HepG2 (cell line): Measurements from ENCODE around the gene ADAMTS2. TPM values are rescaled to one million over a fixed set of nuclear protein-coding genes. Genes with fewer than 3 reads are reported as not detected.

ENCODE experiments used
- ATAC-seq: fragments of 200-7000 bp; cut with Tn5 transposase; 3 replicates; pipeline ENCODE4 v1.9.1; 2020; ENCODE audit warnings: mild to moderate bottlenecking, moderate library complexity
- BruUV-seq: library from RNA; stranded (reverse); fragments of 400-500 nt; replicated peaks from 2 replicates; lab custom pipeline; 2021; lab: Mats Ljungman, UMichigan
- CTCF ChIA-PET: fragments of 300-600 bp; formaldehyde crosslinking; extraction: SDS; loops from one replicate; lab custom pipeline; 2021; ENCODE audit warnings: low total read pairs, inconsistent platforms, low intra/inter-chr PET ratio; lab: Yijun Ruan, JAX
- POLR2A ChIA-PET: fragments of 350-600 bp; sonication (Branson Sonifier 250); formaldehyde crosslinking; loops from one replicate; lab custom pipeline; 2020; ENCODE audit warnings: antibody characterized with exemption, inconsistent platforms; lab: Yijun Ruan, JAX
- DNase-seq: peaks from one replicate; pipeline ENCODE4 v3.0.0-alpha.2; 2015; ENCODE audit warnings: low spot score
- FAIRE-seq: peaks from 3 replicates; lab custom pipeline; 2011; peaks lifted over from hg19 to GRCh38; lab: Jason Lieb, UNC
- H2AFZ ChIP-seq: one replicate; pipeline ENCODE4 v1.6.1; 2011; ENCODE audit warnings: low read length, inconsistent platforms
- H3K27ac ChIP-seq: fragments of 300-600 bp; 3 replicates; pipeline ENCODE4 v1.8.0; 2011; ENCODE audit warnings: mixed run types, mild to moderate bottlenecking, mixed read lengths, low read length, inconsistent platforms; ENCODE audit not compliant: insufficient read depth; ENCODE audit errors: extremely low read length
- H3K27me3 ChIP-seq, 2 experiments: fragments of 200-600 bp in 1 of 2; 2 replicates in 1 of 2; 3 replicates in 1 of 2; pipeline versions ENCODE4 v1.6.0 to v1.8.0; 2011; ENCODE audit warnings: low read length in 2 of 2, mild to moderate bottlenecking in 2 of 2, moderate library complexity in 2 of 2, inconsistent platforms in 1 of 2; ENCODE audit not compliant: insufficient read depth in 2 of 2, control insufficient read depth in 1 of 2
- H3K36me3 ChIP-seq, 2 experiments: fragments of 200-600 bp in 1 of 2; replicated peaks in 1 of 2; 2 replicates in 1 of 2; 3 replicates in 1 of 2; pipeline versions ENCODE4 v1.5.1 to v1.8.0; 2011; ENCODE audit warnings: low read length in 2 of 2, inconsistent platforms in 1 of 2; ENCODE audit not compliant: insufficient read depth in 2 of 2, control insufficient read depth in 1 of 2
- H3K4me1 ChIP-seq: 2 replicates; pipeline ENCODE4 v1.5.1; 2012; ENCODE audit warnings: low read length, inconsistent platforms; ENCODE audit not compliant: insufficient read depth
- H3K4me2 ChIP-seq: 2 replicates; pipeline ENCODE4 v1.6.0; 2011; ENCODE audit warnings: low read depth, low read length, inconsistent platforms
- H3K4me3 ChIP-seq, 3 experiments: fragments of 200-600 bp in 1 of 3; sonication (generic), shearing (Covaris generic) in 1 of 3; replicated peaks in 1 of 3; 2 replicates each; pipeline ENCODE4 v1.5.1; 2011 to 2016; ENCODE audit warnings: low read length in 3 of 3, inconsistent platforms in 2 of 3, low read depth in 2 of 3, mild to moderate bottlenecking in 2 of 3, control low read depth in 1 of 3, mixed read lengths in 1 of 3; ENCODE audit not compliant: insufficient read depth in 1 of 3
- H3K79me2 ChIP-seq: one replicate; pipeline ENCODE4 v1.6.1; 2011; ENCODE audit warnings: low read length, inconsistent platforms; ENCODE audit not compliant: insufficient read depth
- H3K9ac ChIP-seq: 2 replicates; pipeline ENCODE4 v1.6.0; 2011; ENCODE audit warnings: mild to moderate bottlenecking, low read depth, low read length, inconsistent platforms; ENCODE audit not compliant: insufficient read depth
- H3K9me3 ChIP-seq: 2 replicates; pipeline ENCODE4 v1.5.1; 2012; ENCODE audit warnings: mild to moderate bottlenecking, low read length
- H4K20me1 ChIP-seq: 2 replicates; pipeline ENCODE4 v1.6.0; 2011; ENCODE audit warnings: inconsistent platforms, mild to moderate bottlenecking, low read length, moderate library complexity; ENCODE audit not compliant: insufficient read depth
- BRF2 ChIP-seq: sonication (generic); formaldehyde crosslinking; IDR thresholded peaks from 2 replicates; pipeline ENCODE4 v1.8.1; 2022; ENCODE audit warnings: mild to moderate bottlenecking, missing genetic modification reagents
- ESRRA ChIP-seq: sonication (generic); formaldehyde crosslinking; IDR thresholded peaks from 2 replicates; pipeline ENCODE4 v1.5.1; 2020; ENCODE audit warnings: mild to moderate bottlenecking, low read depth, missing genetic modification reagents
- HHEX ChIP-seq: IDR thresholded peaks from 2 replicates; pipeline ENCODE4 v1.6.1; 2016; ENCODE audit warnings: control low read depth
- MEIS2 ChIP-seq: sonication (generic); formaldehyde crosslinking; IDR thresholded peaks from 2 replicates; pipeline ENCODE4 v1.9.0; 2021; ENCODE audit warnings: mild to moderate bottlenecking, missing genetic modification reagents
- NFKBIZ ChIP-seq: IDR thresholded peaks from 2 replicates; pipeline ENCODE4 v1.6.1; 2018; ENCODE audit warnings: missing genetic modification reagents, missing compliant biosample characterization
- NR2F6 ChIP-seq, 2 experiments: IDR thresholded peaks; 2 replicates each; pipeline ENCODE4 v1.6.1; 2016; ENCODE audit warnings: antibody characterized with exemption in 1 of 2, mild to moderate bottlenecking in 1 of 2
- PHF5A ChIP-seq: IDR thresholded peaks from one replicate; pipeline ENCODE4 v1.6.1; 2018; ENCODE audit warnings: low read depth, missing genetic modification reagents; ENCODE audit not compliant: unreplicated experiment
- POLR2AphosphoS5 ChIP-seq: IDR thresholded peaks from 2 replicates; pipeline ENCODE4 v1.6.1; 2012; ENCODE audit warnings: low read depth, low read length
- RNF219 ChIP-seq: sonication (generic); formaldehyde crosslinking; IDR thresholded peaks from 2 replicates; pipeline ENCODE4 v1.5.0; 2020; ENCODE audit warnings: mild to moderate bottlenecking, missing genetic modification reagents
- SIN3A ChIP-seq: IDR thresholded peaks from 2 replicates; pipeline ENCODE4 v1.6.1; 2011; ENCODE audit warnings: low read depth, mild to moderate bottlenecking, control low read depth, low read length, borderline replicate concordance
- TCF12 ChIP-seq, 2 experiments: fragments of 450-650 bp in 1 of 2; sonication (generic) in 1 of 2; formaldehyde crosslinking in 1 of 2; IDR thresholded peaks; 2 replicates each; pipeline versions ENCODE4 v1.6.1 to v1.8.0; 2017 to 2022; ENCODE audit warnings: antibody characterized with exemption in 1 of 2, mild to moderate bottlenecking in 1 of 2, missing genetic modification reagents in 1 of 2, moderate library complexity in 1 of 2
- ZBTB42 ChIP-seq: sonication (generic); formaldehyde crosslinking; IDR thresholded peaks from 2 replicates; pipeline ENCODE4 v1.5.0; 2020; ENCODE audit warnings: mild to moderate bottlenecking, missing genetic modification reagents
- ZFP1 ChIP-seq: IDR thresholded peaks from 2 replicates; pipeline ENCODE4 v1.6.1; 2016
- ZNF20 ChIP-seq: sonication (generic); formaldehyde crosslinking; IDR thresholded peaks from 2 replicates; pipeline ENCODE4 v1.4.0; 2020; ENCODE audit warnings: mild to moderate bottlenecking, moderate library complexity, missing genetic modification reagents
- ZNF30 ChIP-seq: sonication (generic); formaldehyde crosslinking; IDR thresholded peaks from 2 replicates; pipeline ENCODE4 v1.5.0; 2020; ENCODE audit warnings: mild to moderate bottlenecking, missing genetic modification reagents
- ZNF557 ChIP-seq: sonication (generic); formaldehyde crosslinking; IDR thresholded peaks from 2 replicates; pipeline ENCODE4 v1.4.0; 2020; ENCODE audit warnings: missing genetic modification reagents
- ZNF616 ChIP-seq: sonication (generic); formaldehyde crosslinking; IDR thresholded peaks from 2 replicates; pipeline ENCODE4 v1.5.0; 2020; ENCODE audit warnings: low read depth, mild to moderate bottlenecking, missing genetic modification reagents
- WGBS: methylation state at CpG from one replicate; pipeline ENCODE4 v1.1.6; 2017; ENCODE audit warnings: low lambda C conversion rate; 5-methylcytosine and 5-hydroxymethylcytosine counted together
- in situ Hi-C: cut with HindIII; loops from 2 replicates; pipeline ENCODE4 v1.10.0; 2017; ENCODE audit warnings: low pct_unique_long_range_greater_than_20kb; ENCODE audit not compliant: extremely low pct_ligation_motif_present
- intact Hi-C: fragments of 100-400 bp; cut with micrococcal nuclease; formaldehyde crosslinking; loops from one replicate; pipeline ENCODE4 v1.10.0; 2022; ENCODE audit not compliant: unreplicated experiment
- polyA plus RNA-seq, 8 experiments: library from polyadenylated mRNA; depleted of rRNA in 3 of 8; stranded (reverse) in 7 of 8; unstranded in 1 of 8; fragments of >200 nt; fragmentation: Illumina TruSeq in 4 of 8; extraction: Trizol in 4 of 8; gene quantifications; 2 replicates each; pipeline versions ENCODE4 v1.2.1 to v1.2.3, GENCODE V29; 2011 to 2016; ENCODE audit warnings: low read depth in 4 of 8, missing spikeins in 1 of 8, mixed read lengths in 1 of 8; ENCODE audit not compliant: insufficient read depth in 1 of 8
- total RNA-seq, 5 experiments: library from RNA; depleted of rRNA; stranded (reverse); fragments of >200 nt; fragmentation: Illumina TruSeq; extraction: Trizol; gene quantifications; 2 replicates each; pipeline ENCODE4 v1.2.3, GENCODE V29; 2016; ENCODE audit warnings: low read depth in 1 of 5

The ADAMTS2 gene
- total and polyA plus RNA-seq, 2 of the 13 experiments (the other 11 are each of a cell fraction or from before 2014, with no cell fraction given) = 0.24 to 3.5 TPM

GRCh38 chr5:179131886-179132585 is 213.2 kb downstream of the ADAMTS2 start:
- no TSS peak for BruUV-seq
- ATAC-seq (no peak), DNase-seq (no peak), FAIRE-seq (no peak)
- 57% methylated on average over 9 of the region's 15 CpGs for WGBS
- Histone ChIP-seq H3K4me1 (no peaks in the 10 kb centered on the region), H4K20me1 (no peaks in the 10 kb centered on the region), H3K27me3 (no peaks in the 10 kb centered on the region; a peak in 1 of 5 replicates), H3K4me3 (no peak overlapping the region), H3K9me3 (no peaks in the 10 kb centered on the region), H3K9ac (no peak overlapping the region), H2AFZ (no peak overlapping the region), H3K79me2 (no peaks in the 10 kb centered on the region), H3K4me2 (no peak overlapping the region), H3K27ac (no peak overlapping the region), H3K36me3 (no peaks in the 10 kb centered on the region)
- ChIA-PET CTCF (no interaction called here), POLR2A (no interaction called here)
- intact Hi-C loops (no loop called here), in situ Hi-C loops (no loop called here)
- TF ChIP-seq TCF12 (IDR thresholded peaks at IDR 0.05) (no peak), TCF12 (CRISPR knock-in tag; IDR thresholded peaks at IDR 0.05) (no peak), ZNF616 (CRISPR knock-in tag) (no peak), PHF5A (CRISPR knock-in tag) (no peak), NR2F6 (IDR thresholded peaks at IDR 0.05) (peak; percentile 17; the same call in 1 of the 2 replicates), NR2F6 (CRISPR knock-in tag; IDR thresholded peaks at IDR 0.05) (no peak)

GRCh38 chr5:179131321-179131835 is 213.9 kb downstream of the ADAMTS2 start:
- Histone ChIP-seq H3K79me2 (no peaks in the 10 kb centered on the region), H3K4me1 (no peaks in the 10 kb centered on the region), H3K9me3 (no peaks in the 10 kb centered on the region), H3K27me3 (no peaks in the 10 kb centered on the region; a peak in 1 of 5 replicates), H4K20me1 (no peaks in the 10 kb centered on the region), H3K4me2 (no peak overlapping the region), H3K36me3 (no peaks in the 10 kb centered on the region), H3K27ac (no peak overlapping the region), H3K9ac (no peak overlapping the region), H2AFZ (no peak overlapping the region), H3K4me3 (no peak overlapping the region)
- no peak for FAIRE-seq
- POLR2A ChIA-PET = no interaction called here
- in situ Hi-C loops (no loop called here), intact Hi-C loops (no loop called here)
- TF ChIP-seq POLR2AphosphoS5 (no peak), RNF219 (no peak), MEIS2 (no peak), ZNF557 (CRISPR knock-in tag) (no peak), HHEX (CRISPR knock-in tag) (no peak), ZNF30 (CRISPR knock-in tag) (no peak), SIN3A (no peak), BRF2 (no peak), ZBTB42 (CRISPR knock-in tag) (no peak), ZFP1 (no peak), ZNF20 (no peak), NFKBIZ (CRISPR knock-in tag) (no peak), ESRRA (CRISPR knock-in tag) (no peak)
- CTCF ChIA-PET = no interaction called here
- DNase-seq = no peak
- BruUV-seq = no TSS peak
- 14% methylated on average over 5 of the region's 10 CpGs for WGBS
- no peak for ATAC-seq
